Measurements from ENCODE around the gene PRDM8.
"Not testable (repeated sequence)": the region's sequence is repeated elsewhere in the genome, so short reads cannot be mapped to it uniquely, and the experiment has no call there.

Gene PRDM8

GRCh38 chr4:80173841-80174240, 23.5 kb upstream of the PRDM8 start:
- peak overlapping the region; percentile 46 for H3K4me3 Mint-ChIP-seq
- no peaks in the 10 kb centered on the region for H3K27me3 Mint-ChIP-seq
- peak overlapping the region; percentile 82 for H3K27ac Mint-ChIP-seq
- peaks cover 4% of the 10 kb centered on the region for H3K9me3 Mint-ChIP-seq
- peaks cover 57% of the 10 kb centered on the region for H3K4me1 Mint-ChIP-seq (ENCODE audit: low read depth)
- no peaks in the 10 kb centered on the region for H3K36me3 Mint-ChIP-seq (ENCODE audit: low read depth)

- not testable (repeated sequence) for H3K27me3 Mint-ChIP-seq, H3K4me3 Mint-ChIP-seq, H3K27ac Mint-ChIP-seq
- peaks cover 61% of the 10 kb centered on the region for H3K4me1 Mint-ChIP-seq (ENCODE audit: low read depth)
- peaks cover 10% of the 10 kb centered on the region for H3K36me3 Mint-ChIP-seq (ENCODE audit: low read depth)
- peaks cover 17% of the 10 kb centered on the region for H3K9me3 Mint-ChIP-seq
These were observed 19.5 kb upstream of the PRDM8 start for GRCh38 chr4:80177793-80178192.

- no peak overlapping the region for H3K4me3 Mint-ChIP-seq
- no peak overlapping the region for H3K27ac Mint-ChIP-seq
These were observed 18.3 kb upstream of the PRDM8 start for GRCh38 chr4:80178964-80179363.

GRCh38 chr4:80179637-80180161, 17.6 kb upstream of the PRDM8 start:
- H3K9me3 Mint-ChIP-seq, result peaks cover 17% of the 10 kb centered on the region
- H3K27me3 Mint-ChIP-seq, result no peaks in the 10 kb centered on the region
- H3K4me1 Mint-ChIP-seq (ENCODE audit: low read depth), result peaks cover 51% of the 10 kb centered on the region
- H3K27ac Mint-ChIP-seq, result no peak overlapping the region
- H3K4me3 Mint-ChIP-seq, result no peak overlapping the region
- H3K36me3 Mint-ChIP-seq (ENCODE audit: low read depth), result peaks cover 10% of the 10 kb centered on the region

More at GRCh38 chr4:80178964-80179363, 18.3 kb upstream of the PRDM8 start:
- H3K27me3 Mint-ChIP-seq, result no peaks in the 10 kb centered on the region
- H3K4me1 Mint-ChIP-seq (ENCODE audit: low read depth), result peaks cover 57% of the 10 kb centered on the region
- H3K36me3 Mint-ChIP-seq (ENCODE audit: low read depth), result peaks cover 10% of the 10 kb centered on the region
- H3K9me3 Mint-ChIP-seq, result peaks cover 17% of the 10 kb centered on the region

- H3K4me1 Mint-ChIP-seq (ENCODE audit: low read depth), result peaks cover 53% of the 10 kb centered on the region
- peaks cover 9% of the 10 kb centered on the region for H3K27me3 Mint-ChIP-seq
- H3K9me3 Mint-ChIP-seq, result peaks cover 17% of the 10 kb centered on the region
- H3K4me3 Mint-ChIP-seq, result peak overlapping the region; percentile 47
- H3K27ac Mint-ChIP-seq, result peak overlapping the region; percentile 47
- H3K36me3 Mint-ChIP-seq (ENCODE audit: low read depth), result peaks cover 10% of the 10 kb centered on the region
These were observed 16.6 kb upstream of the PRDM8 start for GRCh38 chr4:80180743-80181142.

- peaks cover 22% of the 10 kb centered on the region for H3K27me3 Mint-ChIP-seq
- peaks cover 13% of the 10 kb centered on the region for H3K9me3 Mint-ChIP-seq
- H3K4me3 Mint-ChIP-seq, result peak overlapping the region; percentile 97
- peak overlapping the region; percentile 81 for H3K27ac Mint-ChIP-seq
- peaks cover 57% of the 10 kb centered on the region for H3K4me1 Mint-ChIP-seq (ENCODE audit: low read depth)
- H3K36me3 Mint-ChIP-seq (ENCODE audit: low read depth), result peaks cover 10% of the 10 kb centered on the region
These were observed 15.0 kb upstream of the PRDM8 start for GRCh38 chr4:80182237-80182866.

- peak overlapping the region; percentile 97 for H3K4me3 Mint-ChIP-seq
- H3K9me3 Mint-ChIP-seq, result peaks cover 13% of the 10 kb centered on the region
- peak overlapping the region; percentile 47 for H3K27ac Mint-ChIP-seq
- H3K27me3 Mint-ChIP-seq, result peaks cover 26% of the 10 kb centered on the region
- H3K4me1 Mint-ChIP-seq (ENCODE audit: low read depth), result peaks cover 57% of the 10 kb centered on the region
- peaks cover 10% of the 10 kb centered on the region for H3K36me3 Mint-ChIP-seq (ENCODE audit: low read depth)
These were observed 13.9 kb upstream of the PRDM8 start for GRCh38 chr4:80183250-80184052.

- H3K9me3 Mint-ChIP-seq, result peaks cover 9% of the 10 kb centered on the region
- H3K36me3 Mint-ChIP-seq (ENCODE audit: low read depth), result peaks cover 8% of the 10 kb centered on the region
- H3K27ac Mint-ChIP-seq, result peak overlapping the region; percentile 99
- H3K4me3 Mint-ChIP-seq, result peak overlapping the region; percentile 97
- peaks cover 26% of the 10 kb centered on the region for H3K27me3 Mint-ChIP-seq
- peaks cover 57% of the 10 kb centered on the region for H3K4me1 Mint-ChIP-seq (ENCODE audit: low read depth)
These were observed 13.1 kb upstream of the PRDM8 start for GRCh38 chr4:80184053-80184824.

- H3K9me3 Mint-ChIP-seq, result peaks cover 5% of the 10 kb centered on the region
- peaks cover 49% of the 10 kb centered on the region for H3K4me1 Mint-ChIP-seq (ENCODE audit: low read depth)
- H3K36me3 Mint-ChIP-seq (ENCODE audit: low read depth), result peaks cover under 1% of the 10 kb centered on the region
- peak overlapping the region; percentile 99 for H3K27ac Mint-ChIP-seq
- H3K27me3 Mint-ChIP-seq, result peaks cover 26% of the 10 kb centered on the region
- peak overlapping the region; percentile 97 for H3K4me3 Mint-ChIP-seq
These were observed 12.2 kb upstream of the PRDM8 start for GRCh38 chr4:80184825-80185756.

- H3K4me1 Mint-ChIP-seq (ENCODE audit: low read depth), result peaks cover 40% of the 10 kb centered on the region
These were observed 11.3 kb upstream of the PRDM8 start for GRCh38 chr4:80185787-80186548.

GRCh38 chr4:80186676-80187075, 10.6 kb upstream of the PRDM8 start:
- H3K9me3 Mint-ChIP-seq, result no peaks in the 10 kb centered on the region
- peaks cover 35% of the 10 kb centered on the region for H3K4me1 Mint-ChIP-seq (ENCODE audit: low read depth)
- H3K36me3 Mint-ChIP-seq (ENCODE audit: low read depth), result no peaks in the 10 kb centered on the region
- no peak overlapping the region for H3K27ac Mint-ChIP-seq
- H3K4me3 Mint-ChIP-seq, result no peak overlapping the region
- H3K27me3 Mint-ChIP-seq, result peaks cover 30% of the 10 kb centered on the region

More at GRCh38 chr4:80185787-80186548, 11.3 kb upstream of the PRDM8 start:
- peaks cover 27% of the 10 kb centered on the region for H3K27me3 Mint-ChIP-seq
- H3K27ac Mint-ChIP-seq, result peak overlapping the region; percentile 99
- H3K4me3 Mint-ChIP-seq, result peak overlapping the region; percentile 97
- no peaks in the 10 kb centered on the region for H3K36me3 Mint-ChIP-seq (ENCODE audit: low read depth)
- no peaks in the 10 kb centered on the region for H3K9me3 Mint-ChIP-seq

- Mint-ChIP-seq H3K27me3 (peaks cover 34% of the 10 kb centered on the region), H3K36me3 (ENCODE audit: low read depth) (no peaks in the 10 kb centered on the region), H3K27ac (no peak overlapping the region), H3K4me1 (ENCODE audit: low read depth) (peaks cover 25% of the 10 kb centered on the region), H3K4me3 (no peak overlapping the region), H3K9me3 (no peaks in the 10 kb centered on the region)
These were observed 9.6 kb upstream of the PRDM8 start for GRCh38 chr4:80187677-80188076.

- peaks cover 17% of the 10 kb centered on the region for H3K4me1 Mint-ChIP-seq (ENCODE audit: low read depth)
- H3K9me3 Mint-ChIP-seq, result no peaks in the 10 kb centered on the region
- H3K27me3 Mint-ChIP-seq, result peaks cover 37% of the 10 kb centered on the region
- H3K27ac Mint-ChIP-seq, result no peak overlapping the region
- H3K36me3 Mint-ChIP-seq (ENCODE audit: low read depth), result no peaks in the 10 kb centered on the region
- H3K4me3 Mint-ChIP-seq, result no peak overlapping the region
These were observed 8.9 kb upstream of the PRDM8 start for GRCh38 chr4:80188457-80188800.

All from stimulated activated naive CD8-positive, alpha-beta T cell treated with anti-CD3 and anti-CD28 coated beads, Interleukin-15, Interleukin-2, amounts not matched to agents 100 ng/mL and 50 ng/mL, for 24 hours (primary cell).